Prostate gland (tissue), 2 donors: ENCODE results near the gene CYS1.

Experiments used
- CTCF ChIP-seq, 4 experiments: fragments of 200-600 bp in 2 of 4; fragments of 450-650 bp in 2 of 4; sonication (generic) in 2 of 4; IDR thresholded peaks; 1 replicate in 3 of 4; 2 replicates in 1 of 4; pipeline ENCODE4 v1.5.1; 2016 to 2019; ENCODE audit warnings: antibody characterized with exemption in 4 of 4, mild to moderate bottlenecking in 2 of 4, moderate library complexity in 2 of 4
- POLR2AphosphoS5 ChIP-seq: sonication (generic); formaldehyde crosslinking; IDR thresholded peaks from one replicate; pipeline ENCODE4 v1.6.1; 2017; ENCODE audit warnings: antibody characterized with exemption

GRCh38 chr2:10056439-10056838 lies 23.8 kb downstream of the CYS1 start:
- TF ChIP-seq CTCF (IDR thresholded peaks at IDR 0.05): no peak
- no peak for TF ChIP-seq POLR2AphosphoS5
